Esophagus muscularis mucosa (tissue), 4 donors: ENCODE measurements around the gene AURKA. TPM values are rescaled to one million over a fixed set of nuclear protein-coding genes. Genes with fewer than 3 reads are reported as not detected.
A peak's percentile ranks its signal among the peaks of the same experiment; 100 is the strongest.
"Not testable (repeated sequence)": the region's sequence is repeated elsewhere in the genome, so short reads cannot be mapped to it uniquely, and the experiment has no call there.

Experiments
- DNase-seq: peaks from one replicate; pipeline ENCODE4 v3.0.0-alpha.2; 2017; ENCODE audit errors: extremely low spot score
- H3K27ac ChIP-seq, 4 donors: fragments of 200-600 bp; sonication (generic); replicated peaks in 1 of 4; 1 replicate in 3 of 4; 2 replicates in 1 of 4; pipeline ENCODE4 v1.5.1; 2016 to 2019; ENCODE audit warnings: mild to moderate bottlenecking in 1 of 4
- H3K27me3 ChIP-seq, 4 donors: fragments of 200-600 bp; sonication (generic); one replicate each; pipeline versions ENCODE4 v1.5.1 to v1.6.0; 2016 to 2019
- H3K36me3 ChIP-seq, 4 donors: fragments of 200-600 bp; sonication (generic); one replicate each; pipeline ENCODE4 v1.5.1; 2016 to 2019
- H3K4me1 ChIP-seq, 4 donors: fragments of 200-600 bp; sonication (generic); one replicate each; pipeline ENCODE4 v1.5.1; 2016 to 2019
- H3K4me3 ChIP-seq, 4 donors: fragments of 200-600 bp; sonication (generic); 1 replicate in 2 of 4; 2 replicates in 2 of 4; pipeline ENCODE4 v1.5.1; 2016 to 2019; ENCODE audit warnings: mild to moderate bottlenecking in 4 of 4, moderate library complexity in 1 of 4
- H3K9me3 ChIP-seq, 4 donors: fragments of 200-600 bp; sonication (generic); 1 replicate in 3 of 4; 2 replicates in 1 of 4; pipeline ENCODE4 v1.5.1; 2016 to 2019
- CTCF ChIP-seq, 3 experiments: fragments of 200-600 bp in 2 of 3; fragments of 450-650 bp in 1 of 3; sonication (generic) in 2 of 3; IDR thresholded peaks; one replicate each; pipeline ENCODE4 v1.5.1; 2017 to 2019; ENCODE audit warnings: antibody characterized with exemption in 3 of 3, mild to moderate bottlenecking in 2 of 3, moderate library complexity in 1 of 3
- EP300 ChIP-seq: sonication (generic); formaldehyde crosslinking; IDR thresholded peaks from one replicate; pipeline ENCODE4 v1.6.1; 2017; ENCODE audit warnings: antibody characterized with exemption
- POLR2A ChIP-seq: fragments of 450-650 bp; IDR thresholded peaks from one replicate; pipeline ENCODE4 v1.6.1; 2017; ENCODE audit warnings: antibody characterized with exemption, moderate library complexity, mild to moderate bottlenecking, low read depth
- POLR2AphosphoS5 ChIP-seq, 2 donors: sonication (generic); formaldehyde crosslinking; IDR thresholded peaks; one replicate each; pipeline ENCODE4 v1.6.1; 2017; ENCODE audit warnings: antibody characterized with exemption in 2 of 2
- WGBS: methylation state at CpG from one replicate; pipeline ENCODE4 v1.1.5; 2018; 5-methylcytosine and 5-hydroxymethylcytosine counted together
- intact Hi-C: fragments of 100-400 bp; cut with DNase I; formaldehyde crosslinking; loops from one replicate; pipeline ENCODE4 v1.15.1; 2023
- total RNA-seq, 4 donors: library from RNA; depleted of rRNA; stranded (reverse); fragments of >200 nt; gene quantifications; one replicate each; pipeline versions ENCODE4 v1.1.0 to v1.2.1, GENCODE V29; 2016

The AURKA gene
- total RNA-seq, 4 donors from 2014 or later, result 0.66 to 2.1 (median 1.4) TPM

GRCh38 chr20:56412949-56413348 is 20.9 kb upstream of the AURKA start:
- TF ChIP-seq POLR2AphosphoS5 (IDR thresholded peaks at IDR 0.05) (no peak), EP300 (no peak), POLR2A (no peak), CTCF (IDR thresholded peaks at IDR 0.05) (no peak)
- no peaks in the 10 kb centered on the region for H3K27me3 ChIP-seq
- peaks cover 11 to 30% (median 16%) of the 10 kb centered on the region in 4 donors for H3K4me1 ChIP-seq
- 97% methylated on average over 3 of the region's 3 CpGs for WGBS
- peak overlapping the region; percentile 39 to 60 (median 53) for H3K27ac ChIP-seq
- peaks cover 3 to 11% (median 5%) of the 10 kb centered on the region in 4 donors for H3K36me3 ChIP-seq
- H3K4me3 ChIP-seq, result peak overlapping the region; percentile 15 to 40 (median 28)
- DNase-seq, result no peak
- H3K9me3 ChIP-seq, result no peaks in the 10 kb centered on the region
- intact Hi-C loops, result no loop called here

DNA sequence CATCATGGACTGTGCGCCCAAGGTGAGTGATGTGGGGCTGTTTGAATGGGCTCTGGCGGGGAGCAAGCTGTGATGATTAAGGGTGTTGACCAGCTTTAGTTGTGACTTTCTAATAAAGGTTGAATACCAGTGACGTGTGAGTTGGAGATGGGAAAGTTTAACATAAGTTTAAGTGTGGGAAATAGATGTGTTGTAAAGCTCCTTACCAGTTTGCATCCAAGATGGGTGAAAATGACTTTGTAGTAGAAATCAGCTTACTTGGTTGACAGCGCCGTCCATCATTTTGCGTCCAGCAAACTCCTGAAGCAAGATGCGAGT is 20.4 kb upstream of the AURKA start:
- 82% methylated on average over 7 of the region's 7 CpGs for WGBS
- intact Hi-C loops, result no loop called here
- Histone ChIP-seq H3K9me3 (no peaks in the 10 kb centered on the region), H3K27ac (peak overlapping the region; percentile 39 to 60 (median 53)), H3K4me1 (peaks cover 9 to 30% (median 16%) of the 10 kb centered on the region in 4 donors), H3K36me3 (peaks cover 8 to 17% (median 10%) of the 10 kb centered on the region in 4 donors), H3K4me3 (peak overlapping the region; percentile 15 to 40 (median 28)), H3K27me3 (no peaks in the 10 kb centered on the region)
- no peak for DNase-seq
- TF ChIP-seq CTCF (IDR thresholded peaks at IDR 0.05) (no peak), EP300 (no peak), POLR2AphosphoS5 (IDR thresholded peaks at IDR 0.05) (no peak), POLR2A (no peak)

DNA sequence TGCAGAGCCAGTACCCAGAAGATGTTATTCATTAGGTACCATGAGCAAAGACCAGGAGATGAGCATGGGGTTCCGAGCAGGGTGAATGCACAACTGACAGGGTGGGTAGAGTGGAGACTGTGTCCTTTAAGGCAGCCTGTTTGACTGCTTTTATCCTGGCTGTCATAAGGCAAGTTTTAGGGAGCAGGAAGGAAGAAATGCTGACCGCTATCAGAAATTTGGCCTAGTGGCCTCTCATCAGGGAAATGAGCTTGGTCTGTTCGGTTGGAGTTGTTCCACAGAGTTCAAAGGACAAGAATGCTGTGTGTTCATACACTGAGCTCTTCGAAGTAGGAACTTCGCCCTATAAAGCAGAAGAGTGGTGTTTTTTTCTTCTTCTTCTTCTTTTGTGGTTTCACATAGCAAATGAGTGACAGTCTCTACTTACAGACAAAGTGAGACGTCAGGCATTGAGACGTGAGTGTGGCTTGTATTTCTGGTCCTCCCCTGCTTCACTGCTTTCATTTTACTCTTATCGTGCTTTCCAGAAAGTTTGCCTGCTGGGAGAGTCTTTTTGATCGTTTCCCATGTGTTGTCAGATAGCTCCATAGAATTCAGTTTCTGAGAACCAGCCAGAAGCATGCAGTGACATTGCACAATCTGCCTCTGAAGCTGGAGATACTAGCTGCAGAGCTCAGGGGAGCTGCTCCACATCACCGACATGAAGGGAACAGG is 19.9 kb upstream of the AURKA start, which contains the start of gene CASS4:
TSS of gene CASS4 (plus strand) at position 502 of the 714 bp plus-strand sequence. CDS start at position 701, 199 bp downstream.
- H3K27ac ChIP-seq, result peak within 1 kb of the TSS; percentile 39 to 60 (median 53)

DNA sequence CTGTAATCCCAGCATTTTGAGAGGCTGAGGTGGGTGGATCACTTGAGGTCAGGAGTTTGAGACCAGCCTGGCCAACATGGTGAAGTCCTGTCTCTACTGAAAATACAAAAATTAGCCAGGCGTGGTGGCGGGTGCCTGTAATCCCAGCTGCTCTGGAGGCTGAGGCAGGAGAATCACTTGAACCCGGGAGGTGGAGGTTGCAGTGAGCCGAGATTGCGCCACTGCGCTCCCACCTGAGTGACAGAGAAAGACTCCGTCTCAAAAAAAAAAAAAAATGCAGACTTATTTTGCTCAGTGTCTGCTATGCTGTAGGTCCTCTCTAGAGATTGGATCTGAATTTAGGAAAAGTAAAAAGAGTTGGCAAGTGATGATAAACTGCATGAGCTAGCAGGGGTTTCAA is 19.3 kb upstream of the AURKA start:
- whole genome bisulfite sequencing, result 81% methylated on average over 7 of the region's 7 CpGs
- peaks cover 13 to 28% (median 21%) of the 10 kb centered on the region in 4 donors for H3K36me3 ChIP-seq
- intact Hi-C loops, DNase-seq, H3K9me3 ChIP-seq, H3K27me3 ChIP-seq: not testable (repeated sequence)
- H3K4me3 ChIP-seq, result peak overlapping the region in 1 of 4 donors; percentile 27
- H3K4me1 ChIP-seq, result peaks cover 9 to 30% (median 16%) of the 10 kb centered on the region in 4 donors
- peak overlapping the region; percentile 39 to 60 (median 53) for H3K27ac ChIP-seq

More for the DNA sequence above, 19.9 kb upstream of the AURKA start, which contains the start of gene CASS4:
- Histone ChIP-seq H3K27me3 (no peaks in the 10 kb centered on the region), H3K4me1 (peaks cover 9 to 30% (median 16%) of the 10 kb centered on the region in 4 donors), H3K36me3 (peaks cover 9 to 22% (median 15%) of the 10 kb centered on the region in 4 donors), H3K9me3 (no peaks in the 10 kb centered on the region), H3K4me3 (peak within 1 kb of the TSS; percentile 15 to 40 (median 28))
- DNase-seq, result no peak
- 37% methylated on average over 9 of the region's 10 CpGs for WGBS
- TF ChIP-seq EP300 (no peak), POLR2AphosphoS5 (IDR thresholded peaks at IDR 0.05) (peak in 1 of 2 donors; percentile 6)
- intact Hi-C loops, result no loop called here

GRCh38 chr20:56409956-56410355 is 17.9 kb upstream of the AURKA start:
- WGBS, result 78% methylated on average over 1 of the region's 1 CpG
- Histone ChIP-seq H3K4me3 (no peak overlapping the region), H3K27ac (peak overlapping the region in 3 of 4 donors; percentile 4 to 38 (median 36)), H3K36me3 (peaks cover 20 to 37% (median 34%) of the 10 kb centered on the region in 4 donors), H3K9me3 (no peaks in the 10 kb centered on the region), H3K27me3 (no peaks in the 10 kb centered on the region), H3K4me1 (peaks cover 9 to 30% (median 16%) of the 10 kb centered on the region in 4 donors)
- no peak for DNase-seq
- no peak for TF ChIP-seq POLR2AphosphoS5 (IDR thresholded peaks at IDR 0.05)
- intact Hi-C loops, result no loop called here

DNA sequence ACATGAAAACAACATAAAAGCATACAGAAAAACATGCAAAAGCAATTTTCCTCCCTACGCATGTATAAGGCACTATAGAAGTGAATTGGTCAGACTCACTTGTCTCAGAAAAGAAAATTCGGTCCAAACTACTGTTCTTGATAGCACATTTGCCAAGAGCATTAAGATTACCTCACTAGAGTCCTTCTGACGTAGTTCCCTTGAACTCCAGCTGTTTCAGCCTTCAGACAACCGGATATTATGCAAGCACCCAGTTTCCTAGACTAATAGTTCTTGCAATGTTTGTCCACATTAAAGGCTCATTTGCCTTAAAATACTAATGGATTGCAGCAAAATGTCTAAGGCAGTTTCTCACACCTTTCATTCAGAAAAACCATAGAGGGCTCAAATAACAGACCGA is 17.5 kb upstream of the AURKA start:
- TF ChIP-seq CTCF (IDR thresholded peaks at IDR 0.05) (no peak), POLR2AphosphoS5 (IDR thresholded peaks at IDR 0.05) (no peak)

More for the DNA sequence above, 17.5 kb upstream of the AURKA start:
- Histone ChIP-seq H3K36me3 (peaks cover 25 to 41% (median 39%) of the 10 kb centered on the region in 4 donors), H3K27me3 (no peaks in the 10 kb centered on the region), H3K4me1 (peaks cover 9 to 30% (median 16%) of the 10 kb centered on the region in 4 donors), H3K27ac (peak overlapping the region in 3 of 4 donors; percentile 4 to 38 (median 36)), H3K4me3 (no peak overlapping the region), H3K9me3 (no peaks in the 10 kb centered on the region)
- 74% methylated on average over 5 of the region's 5 CpGs for WGBS
- DNase-seq, result no peak
- intact Hi-C loops, result no loop called here
